Trophoblast cell (in vitro differentiated cells and primary cell): Measurements from ENCODE around the gene ABCB9.

Experiments used
- DNase-seq, 2 donors: peaks; one replicate each; pipeline ENCODE4 v3.0.0-alpha.2; 2016
- H2AFZ ChIP-seq: 2 replicates; pipeline ENCODE4 v1.6.1; 2013; ENCODE audit warnings: low read length, moderate library complexity, mild to moderate bottlenecking; ENCODE audit not compliant: insufficient read depth, poor library complexity
- H2AK5ac ChIP-seq: 2 replicates; pipeline ENCODE4 v1.6.1; 2013; ENCODE audit warnings: mild to moderate bottlenecking, low read length
- H2BK120ac ChIP-seq: 2 replicates; pipeline ENCODE4 v1.6.1; 2013; ENCODE audit warnings: low read length, mild to moderate bottlenecking, moderate library complexity; ENCODE audit not compliant: insufficient read depth, poor library complexity
- H2BK12ac ChIP-seq: 2 replicates; pipeline ENCODE4 v1.6.1; 2013; ENCODE audit warnings: mild to moderate bottlenecking, low read length, moderate library complexity
- H2BK5ac ChIP-seq: 2 replicates; pipeline ENCODE4 v1.6.1; 2013; ENCODE audit warnings: low read length, low read depth, moderate library complexity, mild to moderate bottlenecking; ENCODE audit not compliant: poor library complexity
- H3K14ac ChIP-seq: 2 replicates; pipeline ENCODE4 v1.6.1; 2013; ENCODE audit warnings: mild to moderate bottlenecking, low read length
- H3K18ac ChIP-seq: 2 replicates; pipeline ENCODE4 v1.6.1; 2013; ENCODE audit warnings: mild to moderate bottlenecking, low read length
- H3K23ac ChIP-seq: 2 replicates; pipeline ENCODE4 v1.6.1; 2013; ENCODE audit warnings: low read length
- H3K27ac ChIP-seq: 2 replicates; pipeline ENCODE4 v1.5.1; 2013; ENCODE audit warnings: low read depth, mild to moderate bottlenecking, inconsistent platforms, low read length, moderate library complexity
- H3K27me3 ChIP-seq: 2 replicates; pipeline ENCODE4 v1.6.1; 2013; ENCODE audit warnings: inconsistent platforms, mild to moderate bottlenecking, low read length, moderate library complexity; ENCODE audit not compliant: insufficient read depth
- H3K36me3 ChIP-seq, 2 experiments: 1 replicate in 1 of 2; 2 replicates in 1 of 2; pipeline ENCODE4 v1.6.1; 2013; ENCODE audit warnings: low read length in 2 of 2, mild to moderate bottlenecking in 2 of 2, moderate library complexity in 1 of 2; ENCODE audit not compliant: insufficient read depth in 2 of 2, control insufficient read depth in 1 of 2
- H3K4ac ChIP-seq: 2 replicates; pipeline ENCODE4 v1.6.1; 2013; ENCODE audit warnings: low read depth, mild to moderate bottlenecking, low read length, moderate library complexity
- H3K4me1 ChIP-seq, 2 experiments: 1 replicate in 1 of 2; 2 replicates in 1 of 2; pipeline ENCODE4 v1.6.1; 2013; ENCODE audit warnings: low read length in 2 of 2, mild to moderate bottlenecking in 2 of 2, moderate library complexity in 1 of 2; ENCODE audit not compliant: insufficient read depth in 2 of 2, control insufficient read depth in 1 of 2
- H3K4me2 ChIP-seq: 2 replicates; pipeline ENCODE4 v1.6.1; 2013; ENCODE audit warnings: inconsistent platforms, mild to moderate bottlenecking, low read length, moderate library complexity
- H3K4me3 ChIP-seq: 2 replicates; pipeline ENCODE4 v1.5.1; 2013; ENCODE audit warnings: mild to moderate bottlenecking, low read depth, low read length, inconsistent platforms
- H3K79me1 ChIP-seq: one replicate; pipeline ENCODE4 v1.6.1; 2013; ENCODE audit warnings: low read length
- H3K79me2 ChIP-seq: 2 replicates; pipeline ENCODE4 v1.6.1; 2013; ENCODE audit warnings: low read length, mild to moderate bottlenecking; ENCODE audit not compliant: control insufficient read depth, insufficient read depth, poor library complexity
- H3K9ac ChIP-seq: 2 replicates; pipeline ENCODE4 v1.6.1; 2013; ENCODE audit warnings: mild to moderate bottlenecking, low read length
- H3K9me3 ChIP-seq: 2 replicates; pipeline ENCODE4 v1.6.1; 2013; ENCODE audit warnings: low read depth, mild to moderate bottlenecking, control low read depth, inconsistent platforms, low read length; ENCODE audit not compliant: insufficient read depth
- H4K12ac ChIP-seq: 2 replicates; pipeline ENCODE4 v1.6.1; 2013; ENCODE audit warnings: low read depth, mild to moderate bottlenecking, low read length, moderate library complexity
- H4K8ac ChIP-seq: 2 replicates; pipeline ENCODE4 v1.6.1; 2013; ENCODE audit warnings: low read depth, mild to moderate bottlenecking, low read length, moderate library complexity
- H4K91ac ChIP-seq: one replicate; pipeline ENCODE4 v1.6.1; 2013; ENCODE audit warnings: low read depth, mild to moderate bottlenecking, low read length, moderate library complexity
- WGBS: extraction: QIAGEN DNeasy Blood & Tissue Kit; methylation state at CpG from one replicate; pipeline ENCODE4 v1.1.7; 2013; ENCODE audit warnings: missing lambda C conversion rate; ENCODE audit not compliant: insufficient read length, insufficient coverage; ENCODE audit errors: extremely low coverage; 5-methylcytosine and 5-hydroxymethylcytosine counted together

The ABCB9 gene

DNA sequence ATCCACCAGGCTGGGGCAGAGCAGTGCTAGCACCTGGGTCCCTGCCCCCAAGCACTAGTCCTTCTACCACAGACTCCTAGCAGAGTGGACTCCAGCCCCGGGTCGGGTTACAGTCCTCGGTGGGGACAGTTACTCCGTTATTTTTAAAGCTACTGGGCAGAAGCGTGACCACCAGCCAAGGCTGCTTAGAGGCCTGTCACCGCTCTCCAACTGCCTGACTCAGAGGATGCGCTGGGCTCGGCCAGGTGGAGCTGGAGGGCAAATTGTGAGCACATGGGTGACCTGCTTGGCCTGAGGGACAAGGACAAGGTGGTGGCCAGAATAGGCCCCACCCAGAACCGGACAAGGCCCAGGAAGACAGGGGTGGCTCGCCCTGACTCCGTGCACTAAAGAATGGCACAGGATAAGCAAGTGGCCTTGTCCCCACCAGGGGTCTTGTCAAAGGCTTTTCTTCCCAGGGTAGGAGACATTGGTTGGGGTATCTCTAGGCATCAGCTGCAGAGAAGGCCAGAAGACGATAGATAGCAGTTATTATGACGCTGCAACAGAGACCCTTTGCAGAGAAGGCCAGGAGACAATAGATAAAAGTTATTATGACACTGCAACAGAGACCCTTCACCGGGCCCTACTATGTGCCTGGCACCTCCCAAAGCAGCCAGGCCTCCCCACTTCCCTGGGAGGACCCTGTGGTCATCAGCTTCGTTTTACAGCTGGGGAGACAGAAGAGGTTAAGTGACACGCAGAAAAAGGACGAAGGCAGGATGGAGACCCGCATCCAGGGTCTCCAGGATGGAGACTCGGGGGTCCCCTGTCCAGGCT lies 1.6 kb downstream of the ABCB9 start:
- DNase-seq = peak; percentile 46 to 76
- Histone ChIP-seq H3K4me1 (peaks cover 3 to 8% of the 10 kb centered on the region in 2 experiments), H3K4me2 (no peak overlapping the region), H3K79me2 (no peaks in the 10 kb centered on the region), H2BK12ac (no peak overlapping the region), H2BK5ac (no peak overlapping the region), H3K14ac (no peak overlapping the region), H3K9me3 (peaks cover 2% of the 10 kb centered on the region), H3K27ac (no peak overlapping the region), H3K79me1 (peaks cover 5% of the 10 kb centered on the region), H2BK120ac (no peak overlapping the region), H4K12ac (no peak overlapping the region), H4K91ac (no peak overlapping the region), H2AK5ac (no peak overlapping the region), H3K36me3 (peaks cover 5% of the 10 kb centered on the region in 2 experiments), H3K9ac (no peak overlapping the region), H3K4ac (no peak overlapping the region), H3K23ac (no peak overlapping the region), H3K4me3 (no peak overlapping the region), H3K27me3 (no peaks in the 10 kb centered on the region), H3K18ac (no peak overlapping the region), H4K8ac (no peak overlapping the region), H2AFZ (no peak overlapping the region)
- no CpG with 5 or more reads among the region's 19 CpGs for WGBS

DNA sequence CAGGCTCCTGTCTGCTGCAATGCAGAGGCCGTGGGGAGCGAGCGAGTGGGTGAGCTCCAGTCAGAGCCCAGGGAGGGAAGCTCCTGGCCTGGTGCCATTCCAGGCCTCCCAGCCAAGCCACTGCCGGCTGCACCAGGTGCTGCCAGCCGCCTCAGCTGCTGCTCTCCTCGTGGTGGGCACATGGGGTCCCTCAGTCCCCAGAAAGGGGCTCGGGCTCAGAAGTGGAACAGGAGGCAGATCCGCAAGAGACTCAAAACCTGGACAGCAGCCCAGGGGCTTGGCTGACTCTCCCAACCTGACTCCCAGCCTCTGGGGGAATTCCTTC lies 2.4 kb downstream of the ABCB9 start:
- no peak overlapping the region for H3K14ac ChIP-seq
- no peak overlapping the region for H3K9ac ChIP-seq
- no peak overlapping the region for H4K91ac ChIP-seq
- no peak overlapping the region for H2BK5ac ChIP-seq
- no peak overlapping the region for H3K27ac ChIP-seq
- no peak overlapping the region for H2BK12ac ChIP-seq
- H2AK5ac ChIP-seq = no peak overlapping the region
- H3K23ac ChIP-seq = no peak overlapping the region
- H3K27me3 ChIP-seq = no peaks in the 10 kb centered on the region
- H4K8ac ChIP-seq = no peak overlapping the region
- H3K36me3 ChIP-seq = peaks cover 8% of the 10 kb centered on the region in 2 experiments
- H3K4me1 ChIP-seq = peaks cover 3 to 8% of the 10 kb centered on the region in 2 experiments
- no peak overlapping the region for H2AFZ ChIP-seq
- no peaks in the 10 kb centered on the region for H3K79me2 ChIP-seq
- H3K79me1 ChIP-seq = peaks cover 5% of the 10 kb centered on the region
- no peak overlapping the region for H2BK120ac ChIP-seq
- WGBS = no CpG with 5 or more reads among the region's 8 CpGs
- H3K18ac ChIP-seq = no peak overlapping the region
- H3K4ac ChIP-seq = no peak overlapping the region
- no peak overlapping the region for H4K12ac ChIP-seq
- H3K9me3 ChIP-seq = peaks cover 2% of the 10 kb centered on the region
- DNase-seq = no peak
- H3K4me2 ChIP-seq = no peak overlapping the region
- H3K4me3 ChIP-seq = no peak overlapping the region

DNA sequence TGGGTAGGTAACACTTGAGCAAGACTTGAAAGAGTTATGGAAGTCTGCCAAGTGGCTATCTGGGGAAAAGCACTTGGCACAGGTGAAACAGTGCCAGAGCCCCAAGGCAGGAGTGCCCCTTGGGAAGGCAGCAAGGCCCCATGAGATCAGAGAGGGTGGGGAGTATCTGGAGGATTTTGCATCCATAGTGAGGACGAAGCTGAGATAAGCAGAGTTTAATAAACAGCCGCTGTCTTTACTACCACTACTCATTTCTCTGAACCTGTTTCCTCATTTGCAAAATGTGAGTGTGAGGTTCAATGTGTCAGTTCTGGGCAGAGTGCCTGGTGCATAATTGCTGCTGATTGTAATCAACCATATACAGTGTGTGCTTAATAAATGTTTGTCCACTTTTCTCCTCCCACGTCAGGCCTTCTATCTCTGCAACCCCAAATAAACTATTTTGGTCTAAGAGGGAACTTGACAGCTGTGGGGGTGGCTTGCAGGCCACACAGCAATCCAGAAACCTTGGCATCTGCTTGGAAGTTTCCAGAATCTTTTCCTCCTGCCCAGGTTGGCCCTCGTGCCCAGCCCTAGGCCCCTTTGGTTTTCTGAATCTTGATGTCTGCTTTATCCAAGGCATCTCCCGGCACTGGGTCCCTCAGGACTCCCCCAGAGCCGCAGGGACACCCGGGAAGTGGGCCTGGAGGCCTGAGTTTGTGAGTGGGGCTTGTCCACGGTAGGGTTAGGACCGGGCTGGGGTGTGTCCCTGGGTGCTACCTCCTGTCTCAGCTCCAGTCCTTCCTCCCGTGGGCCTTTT lies 4.5 kb downstream of the ABCB9 start:
- H2BK5ac ChIP-seq = no peak overlapping the region
- H3K27me3 ChIP-seq = no peaks in the 10 kb centered on the region
- H2BK120ac ChIP-seq = no peak overlapping the region
- no peak overlapping the region for H2AFZ ChIP-seq
- no peak overlapping the region for H3K4me2 ChIP-seq
- H2BK12ac ChIP-seq = no peak overlapping the region
- no peak overlapping the region for H4K91ac ChIP-seq
- no peak overlapping the region for H2AK5ac ChIP-seq
- no peak overlapping the region for H3K14ac ChIP-seq
- no CpG with 5 or more reads among the region's 10 CpGs for WGBS
- DNase-seq = no peak
- H3K4me1 ChIP-seq = peaks cover 3 to 8% of the 10 kb centered on the region in 2 experiments
- no peak overlapping the region for H3K4ac ChIP-seq
- no peak overlapping the region for H3K4me3 ChIP-seq
- peaks cover 2% of the 10 kb centered on the region for H3K9me3 ChIP-seq
- H4K8ac ChIP-seq = no peak overlapping the region
- no peaks in the 10 kb centered on the region for H3K79me2 ChIP-seq
- peaks cover 8 to 9% of the 10 kb centered on the region in 2 experiments for H3K36me3 ChIP-seq
- no peak overlapping the region for H3K23ac ChIP-seq
- H3K18ac ChIP-seq = no peak overlapping the region
- no peak overlapping the region for H3K27ac ChIP-seq
- no peak overlapping the region for H3K9ac ChIP-seq
- peaks cover 5% of the 10 kb centered on the region for H3K79me1 ChIP-seq
- H4K12ac ChIP-seq = no peak overlapping the region

DNA sequence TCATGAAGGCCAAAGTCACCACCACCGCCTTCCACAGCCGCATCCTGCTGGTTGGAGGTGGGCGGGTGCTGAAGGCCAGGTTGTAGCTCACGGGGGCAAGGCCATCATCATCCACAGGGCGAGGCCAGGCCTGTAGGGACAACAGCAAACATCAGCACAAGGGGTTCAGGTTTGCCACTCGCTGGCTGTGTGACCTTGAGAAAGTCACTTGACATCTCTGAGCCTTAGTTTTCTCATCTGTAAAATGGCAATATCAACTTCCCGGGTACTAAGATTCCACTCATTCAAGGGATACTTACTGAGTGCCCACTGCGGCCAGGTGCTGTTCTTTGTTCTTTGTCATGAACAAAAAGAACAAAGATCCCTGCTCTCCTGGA lies 6.1 kb downstream of the ABCB9 start:
- Histone ChIP-seq H3K23ac (no peak overlapping the region), H4K12ac (no peak overlapping the region), H3K4me1 (no peaks in the 10 kb centered on the region), H3K79me2 (no peaks in the 10 kb centered on the region), H3K18ac (no peak overlapping the region), H3K9ac (no peak overlapping the region), H4K91ac (no peak overlapping the region), H3K14ac (no peak overlapping the region), H4K8ac (no peak overlapping the region), H3K36me3 (peaks cover 8 to 9% of the 10 kb centered on the region in 2 experiments), H3K27me3 (no peaks in the 10 kb centered on the region), H3K4ac (no peak overlapping the region), H2AFZ (no peak overlapping the region), H3K27ac (no peak overlapping the region), H2BK120ac (no peak overlapping the region), H3K79me1 (no peaks in the 10 kb centered on the region), H2BK12ac (no peak overlapping the region), H3K4me3 (no peak overlapping the region), H2AK5ac (no peak overlapping the region), H2BK5ac (no peak overlapping the region), H3K9me3 (peaks cover 2% of the 10 kb centered on the region), H3K4me2 (no peak overlapping the region)
- WGBS = no CpG with 5 or more reads among the region's 8 CpGs
- DNase-seq = no peak
